OCI-LY3 (cell line): Measurements from ENCODE around the gene VAT1L.

Experiments used
- CTCF ChIP-seq: fragments of 200-600, 300-600 bp; sonication (generic); IDR thresholded peaks from 2 replicates; pipeline ENCODE4 v1.5.1; 2014; ENCODE audit warnings: antibody characterized with exemption, low read length, low read depth
- EZH2phosphoT487 ChIP-seq: fragments of 200-600 bp; shearing (Covaris generic); IDR thresholded peaks from 2 replicates; pipeline ENCODE4 v1.6.1; 2018; ENCODE audit warnings: antibody characterized with exemption, mixed run types, low read depth

- TF ChIP-seq CTCF (no peak), EZH2phosphoT487 (no peak)
These were observed 182.0 kb downstream of the VAT1L start for GRCh38 chr16:77970371-77970770.
